DND-41 (cell line): ENCODE results near the gene BTRC.

Experiments used
- ATAC-seq: fragments of 200-7000 bp; cut with Tn5 transposase; 3 replicates; pipeline ENCODE4 v1.9.1; 2021; ENCODE audit warnings: low read depth; ENCODE audit not compliant: insufficient read depth
- DNase-seq: peaks from one replicate; pipeline ENCODE4 v3.0.0-alpha.2; 2020
- H2AFZ ChIP-seq: 2 replicates; pipeline ENCODE4 v1.6.0; 2012; ENCODE audit warnings: low read depth, low read length
- H3K27ac ChIP-seq: 2 replicates; pipeline ENCODE4 v1.5.1; 2012; ENCODE audit warnings: low read length, inconsistent platforms
- H3K27me3 ChIP-seq: fragments of 200-600 bp; sonication (generic); 2 replicates; pipeline ENCODE4 v1.6.0; 2012; ENCODE audit warnings: low read length, mild to moderate bottlenecking, inconsistent platforms; ENCODE audit not compliant: insufficient read depth, poor library complexity
- H3K36me3 ChIP-seq: 2 replicates; pipeline ENCODE4 v1.5.1; 2012; ENCODE audit warnings: low read length, inconsistent platforms; ENCODE audit not compliant: insufficient read depth
- H3K4me1 ChIP-seq: 2 replicates; pipeline ENCODE4 v1.5.1; 2012; ENCODE audit warnings: mild to moderate bottlenecking, low read length; ENCODE audit not compliant: insufficient read depth
- H3K4me2 ChIP-seq: 2 replicates; pipeline ENCODE4 v1.6.0; 2012; ENCODE audit warnings: mild to moderate bottlenecking, moderate library complexity, low read length, inconsistent platforms; ENCODE audit not compliant: insufficient read depth
- H3K4me3 ChIP-seq, 2 experiments: fragments of 200-600 bp in 1 of 2; shearing (Covaris generic) in 1 of 2; 2 replicates each; pipeline ENCODE4 v1.5.1; 2012 to 2016; ENCODE audit warnings: inconsistent platforms in 2 of 2, low read length in 2 of 2, mild to moderate bottlenecking in 2 of 2, low read depth in 1 of 2, moderate library complexity in 1 of 2
- H3K79me2 ChIP-seq: 2 replicates; pipeline ENCODE4 v1.6.0; 2012; ENCODE audit warnings: low read length, inconsistent platforms; ENCODE audit not compliant: insufficient read depth
- H3K9ac ChIP-seq: 2 replicates; pipeline ENCODE4 v1.6.0; 2012; ENCODE audit warnings: low read depth, mild to moderate bottlenecking, inconsistent platforms, low read length, moderate library complexity
- H3K9me3 ChIP-seq: 2 replicates; pipeline ENCODE4 v1.5.1; 2012; ENCODE audit warnings: low read length, moderate library complexity, mild to moderate bottlenecking, inconsistent platforms; ENCODE audit not compliant: insufficient read depth, severe bottlenecking
- H4K20me1 ChIP-seq: 2 replicates; pipeline ENCODE4 v1.6.0; 2012; ENCODE audit warnings: low read length; ENCODE audit not compliant: insufficient read depth
- CTCF ChIP-seq: IDR thresholded peaks from 2 replicates; pipeline ENCODE4 v1.5.1; 2012; ENCODE audit warnings: borderline replicate concordance, low read length, moderate library complexity, mild to moderate bottlenecking; ENCODE audit not compliant: poor library complexity, severe bottlenecking; ENCODE audit errors: extremely low read depth
- EZH2 ChIP-seq: IDR thresholded peaks from 3 replicates; pipeline ENCODE4 v1.6.1; 2012; ENCODE audit warnings: borderline replicate concordance, low read depth, mild to moderate bottlenecking, moderate library complexity, low read length, inconsistent platforms; ENCODE audit not compliant: severe bottlenecking

Gene BTRC

GRCh38 chr10:101595591-101596433, 241.8 kb downstream of the BTRC start:
- no peaks in the 10 kb centered on the region for H3K79me2 ChIP-seq
- no peak overlapping the region for H3K9ac ChIP-seq
- no peak overlapping the region for H3K27ac ChIP-seq
- no peak overlapping the region for H3K4me3 ChIP-seq
- no peak overlapping the region for H3K4me2 ChIP-seq
- no peaks in the 10 kb centered on the region for H3K4me1 ChIP-seq
- no peaks in the 10 kb centered on the region for H3K27me3 ChIP-seq
- no peak for DNase-seq
- no peaks in the 10 kb centered on the region for H4K20me1 ChIP-seq
- no peaks in the 10 kb centered on the region for H3K36me3 ChIP-seq
- TF ChIP-seq EZH2 (no peak), CTCF (no peak)
- no peak overlapping the region for H2AFZ ChIP-seq
- no peaks in the 10 kb centered on the region for H3K9me3 ChIP-seq
- ATAC-seq = no peak

- H3K4me3 ChIP-seq = no peak overlapping the region
- no peaks in the 10 kb centered on the region for H4K20me1 ChIP-seq
- no peak overlapping the region for H2AFZ ChIP-seq
- TF ChIP-seq CTCF (no peak), EZH2 (no peak)
- no peaks in the 10 kb centered on the region for H3K9me3 ChIP-seq
- no peaks in the 10 kb centered on the region for H3K79me2 ChIP-seq
- H3K9ac ChIP-seq = no peak overlapping the region
- no peaks in the 10 kb centered on the region for H3K4me1 ChIP-seq
- H3K36me3 ChIP-seq = no peaks in the 10 kb centered on the region
- H3K27me3 ChIP-seq = no peaks in the 10 kb centered on the region
- H3K4me2 ChIP-seq = no peak overlapping the region
- DNase-seq (no peak), ATAC-seq (no peak)
- H3K27ac ChIP-seq = no peak overlapping the region
Observed at GRCh38 chr10:101597091-101597900, 243.3 kb downstream of the BTRC start.

GRCh38 chr10:101601541-101601940, 247.6 kb downstream of the BTRC start:
- Histone ChIP-seq H3K36me3 (peaks cover 14% of the 10 kb centered on the region; the same call in 1 of the 2 replicates), H3K4me2 (no peak overlapping the region), H3K9me3 (no peaks in the 10 kb centered on the region), H3K27me3 (no peaks in the 10 kb centered on the region), H3K79me2 (no peaks in the 10 kb centered on the region), H4K20me1 (no peaks in the 10 kb centered on the region), H3K4me3 (no peak overlapping the region), H3K9ac (no peak overlapping the region), H3K27ac (no peak overlapping the region), H2AFZ (no peak overlapping the region), H3K4me1 (no peaks in the 10 kb centered on the region)
- DNase-seq = no peak
- no peak for ATAC-seq
- TF ChIP-seq EZH2 (no peak), CTCF (no peak)
